Measurements from ENCODE around the gene UBC. TPM values are rescaled to one million over a fixed set of nuclear protein-coding genes. Genes with fewer than 3 reads are reported as not detected.

Gene UBC
- total and polyA plus RNA-seq, 2 of the 4 experiments (the other 2 are of a cell fraction): 2,042 to 4,320 TPM

GRCh38 chr12:124916374-124917134 lies 2.1 kb upstream of the UBC start (continued):
- TF ChIP-seq RFX5 (IDR thresholded peaks at IDR 0.05; ENCODE audit: low read depth, low read length): no peak

- ChIA-PET POLR2A (ENCODE audit: unreplicated experiment) (interaction anchor here (0.5 to 1.6 kb wide), 7 partner anchors 19 to 1284 kb away, joined by 4 to 12 read pairs (median 6); no protein-coding TSS in a partner anchor), CTCF (interaction anchor here (0.6 to 3.9 kb wide), 2 partner anchors 9 to 24 kb away, joined by 4 to 25 read pairs; no protein-coding TSS in a partner anchor)
- Histone ChIP-seq H3K36me3 (ENCODE audit: control insufficient read depth, insufficient read depth, low read length) (peaks cover 24% of the 10 kb centered on the region), H3K4me2 (ENCODE audit: low read depth, low read length) (peak overlapping the region; percentile 98), H2BK120ac (ENCODE audit: low read depth, low read length) (peak overlapping the region; percentile 100), H3K4ac (ENCODE audit: low read depth, low read length) (peak overlapping the region; percentile 100), H2BK5ac (ENCODE audit: low read depth, low read length, poor library complexity, severe bottlenecking) (peak overlapping the region; percentile 99), H3K79me1 (ENCODE audit: low read depth in 1 of 2, low read length in 2 of 2) (peaks cover 5 to 32% of the 10 kb centered on the region in 2 experiments; a peak in 3 of 4 replicates), H4K20me1 (ENCODE audit: insufficient read depth, low read length) (peaks cover 38% of the 10 kb centered on the region), H3K4me1 (ENCODE audit: control insufficient read depth, insufficient read depth, low read length) (peaks cover 13% of the 10 kb centered on the region), H2BK15ac (ENCODE audit: low read depth, low read length) (peak overlapping the region; percentile 96), H3K56ac (ENCODE audit: extremely low read depth, insufficient read depth, low read length) (peak overlapping the region; percentile 100), H3K9ac (ENCODE audit: low read depth, low read length) (peak overlapping the region; percentile 99), H2AK9ac (replicated peaks; ENCODE audit: low read depth, low read length, poor library complexity) (peak overlapping the region; percentile 97), H2AFZ (replicated peaks; ENCODE audit: low read length, poor library complexity) (peak overlapping the region; percentile 99), H3K27ac (ENCODE audit: insufficient read depth, low read length) (peak overlapping the region; percentile 99), H3K27me3 (ENCODE audit: control insufficient read depth, insufficient read depth, low read length) (no peaks in the 10 kb centered on the region), H3K9me3 (ENCODE audit: control insufficient read depth, insufficient read depth, low read length) (no peaks in the 10 kb centered on the region), H2AK5ac (ENCODE audit: low read depth, low read length) (peak overlapping the region; percentile 100), H3K4me3 (ENCODE audit: insufficient read depth, low read depth, low read length) (peak overlapping the region; percentile 69), H4K8ac (ENCODE audit: low read depth in 2 of 2, low read length in 2 of 2) (peak overlapping the region; percentile 84 to 93), H3K18ac (ENCODE audit: low read depth, low read length) (peak overlapping the region; percentile 97), H3K9me1 (ENCODE audit: insufficient read depth, low read length) (peaks cover 19% of the 10 kb centered on the region), H3K23ac (ENCODE audit: low read depth, low read length) (peak overlapping the region; percentile 100), H2BK20ac (ENCODE audit: low read depth, low read length) (peak overlapping the region; percentile 98), H4K5ac (ENCODE audit: low read depth, low read length) (peak overlapping the region; percentile 99), H3K14ac (replicated peaks; ENCODE audit: low read depth, low read length) (peak overlapping the region; percentile 100), H4K91ac (ENCODE audit: insufficient read depth, low read depth, low read length) (peak overlapping the region; percentile 98)
- no CpG with 5 or more reads among the region's 21 CpGs for WGBS, 2 experiments (ENCODE audit: extremely low coverage in 2 of 2, insufficient read length in 1 of 2)
- dilution Hi-C loops (cut with HindIII; ENCODE audit: low sequenced_read_pairs, unreplicated experiment) (no loop called here), intact Hi-C loops (cut with micrococcal nuclease) (loop anchor here (2.0 kb wide), 1 partner anchor 23 kb away; no protein-coding TSS in a partner anchor), in situ Hi-C loops (cut with MboI; ENCODE audit: low sequenced_read_pairs) (no loop called here)
- DNase-seq (peak; percentile 21), ATAC-seq (ENCODE audit: low read depth) (peak; percentile 1)
- BruUV-seq (replicated peaks): TSS peak; percentile 85
- peak; percentile 92 for TF ChIP-seq NFE2L2 (IDR thresholded peaks at IDR 0.05; ENCODE audit: low read depth, low read length)
- TF ChIP-seq POLR2A (IDR thresholded peaks at IDR 0.05; ENCODE audit: low read depth, low read length): no peak
Measured at GRCh38 chr12:124915239-124916236, 1.1 kb upstream of the UBC start.
